Hematopoietic multipotent progenitor cell (in vitro differentiated cells): ENCODE data around the gene OR10V1. TPM values are rescaled to one million over a fixed set of nuclear protein-coding genes. Genes with fewer than 3 reads are reported as not detected.

Experiments used
- DNase-seq, 3 donors: peaks; one replicate each; pipeline ENCODE4 v3.0.0-alpha.2; 2011 to 2015; ENCODE audit warnings: low read depth in 2 of 3, low spot score in 2 of 3
- total RNA-seq: library from RNA; depleted of rRNA; stranded (reverse); fragments of >200 nt; gene quantifications from one replicate; pipeline ENCODE4 v1.2.3, GENCODE V29; 2012

The OR10V1 gene, protein sequence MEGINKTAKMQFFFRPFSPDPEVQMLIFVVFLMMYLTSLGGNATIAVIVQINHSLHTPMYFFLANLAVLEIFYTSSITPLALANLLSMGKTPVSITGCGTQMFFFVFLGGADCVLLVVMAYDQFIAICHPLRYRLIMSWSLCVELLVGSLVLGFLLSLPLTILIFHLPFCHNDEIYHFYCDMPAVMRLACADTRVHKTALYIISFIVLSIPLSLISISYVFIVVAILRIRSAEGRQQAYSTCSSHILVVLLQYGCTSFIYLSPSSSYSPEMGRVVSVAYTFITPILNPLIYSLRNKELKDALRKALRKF
- not detected for total RNA-seq

DNA sequence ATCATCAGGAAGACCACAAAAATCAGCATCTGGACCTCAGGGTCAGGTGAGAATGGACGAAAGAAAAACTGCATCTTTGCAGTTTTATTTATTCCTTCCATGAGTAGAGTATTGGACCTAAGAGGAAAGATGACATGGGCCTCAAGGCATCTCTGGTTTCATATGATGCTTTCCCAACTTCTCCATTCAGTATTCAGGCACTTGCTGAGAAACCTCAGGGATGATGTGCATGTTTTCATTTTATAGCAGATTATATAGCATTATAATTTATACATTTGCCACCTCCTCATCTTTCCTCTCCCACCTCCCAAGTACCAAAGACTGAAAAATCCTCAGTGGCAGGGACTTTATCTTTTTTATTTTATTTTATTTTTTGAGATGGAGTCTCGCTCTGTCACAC lies at the start of gene OR10V1:
Gene OR10V1 (minus strand): TSS at position 101 of the 400 bp plus-strand sequence. CDS start 0 bp downstream, at position 101.
- no peak for DNase-seq

DNA sequence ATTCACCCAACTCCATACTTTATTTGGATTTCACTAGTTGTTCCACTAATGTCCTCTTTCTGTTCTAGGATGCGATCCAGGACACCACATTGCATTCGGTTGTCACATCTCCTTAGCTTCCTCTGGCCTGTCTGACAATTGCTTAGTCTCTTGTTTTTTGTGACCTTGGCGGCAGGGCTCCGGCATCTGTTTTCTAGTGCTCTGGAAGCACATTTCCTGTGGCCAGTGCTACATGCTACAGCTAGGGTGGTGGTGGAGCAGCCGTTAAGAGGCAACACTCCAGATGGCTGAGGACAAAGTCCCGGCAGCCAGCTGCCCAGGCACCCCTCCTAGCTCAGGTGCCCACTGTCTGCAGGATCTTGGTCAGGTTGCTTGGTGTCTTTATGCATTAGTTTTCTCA lies 48.3 kb upstream of the OR10V1 start:
- no peak for DNase-seq

DNA sequence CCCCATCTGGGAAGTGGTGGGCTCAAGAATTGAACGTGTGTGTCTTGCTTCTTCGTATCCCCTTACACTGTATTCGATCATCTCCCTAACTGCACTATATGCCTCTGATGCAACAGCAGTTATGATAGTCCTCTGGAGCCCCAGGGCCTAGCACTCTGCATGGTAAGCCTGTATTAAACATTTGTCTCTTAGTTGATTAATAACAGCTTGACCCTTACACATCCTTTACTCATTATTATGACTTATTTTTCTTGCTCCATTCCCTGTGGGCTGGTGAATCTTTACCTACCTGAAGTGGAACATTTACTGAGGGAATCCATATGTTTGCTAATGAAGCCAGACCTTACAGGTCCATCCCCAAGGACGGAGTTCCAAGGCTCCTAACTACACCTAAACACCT lies 47.1 kb upstream of the OR10V1 start:
- DNase-seq, result no peak

DNA sequence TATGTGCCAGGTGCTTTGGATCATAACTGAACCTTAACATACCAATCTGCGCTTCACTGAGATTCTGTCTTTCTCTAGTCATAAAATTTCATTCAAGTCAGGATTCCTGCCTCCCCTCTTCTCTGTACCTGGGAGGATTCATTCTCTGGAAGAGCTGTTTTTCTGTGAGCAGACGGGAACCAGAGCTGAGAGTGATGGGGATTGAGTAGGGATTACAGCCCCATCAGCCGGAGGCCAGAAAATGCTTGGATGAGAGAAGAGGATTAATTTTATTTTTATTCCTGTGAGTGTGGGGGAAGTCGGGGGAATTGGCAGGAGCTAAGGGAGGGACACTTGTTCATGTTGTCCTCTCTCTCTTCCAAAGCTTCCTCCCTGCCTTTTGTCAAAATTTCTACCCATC lies 46.3 kb upstream of the OR10V1 start:
- DNase-seq, result no peak

DNA sequence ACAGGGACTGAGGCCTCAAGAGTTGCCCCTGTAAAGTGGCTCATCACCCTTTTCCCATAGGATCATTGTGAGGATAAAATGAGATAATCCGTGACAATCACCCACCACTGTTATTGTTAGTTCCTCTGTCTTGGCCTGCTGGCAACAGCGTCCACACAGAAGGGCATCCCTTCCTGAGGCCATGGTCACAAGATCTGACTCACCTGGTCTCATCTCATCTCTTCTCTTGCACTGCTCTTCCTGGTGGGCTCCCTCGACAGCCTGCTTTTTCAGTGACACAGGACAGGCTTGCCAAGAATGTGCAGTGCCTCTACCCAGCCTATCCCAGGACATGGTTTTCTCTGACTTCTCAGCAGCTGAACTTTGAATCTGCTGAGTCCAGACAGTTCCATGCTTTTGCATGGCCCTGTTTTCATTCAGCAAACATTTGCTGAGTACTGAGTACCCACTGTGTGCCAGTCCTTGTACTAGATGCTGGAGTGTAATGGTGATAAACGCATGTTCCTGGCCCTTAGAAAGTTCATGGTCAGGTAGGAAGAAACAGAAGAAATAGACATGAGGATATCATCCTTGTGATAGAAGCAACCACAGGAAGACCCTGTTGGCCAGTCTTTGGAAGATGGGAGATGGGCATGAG lies 44.9 kb upstream of the OR10V1 start:
- no peak for DNase-seq

DNA sequence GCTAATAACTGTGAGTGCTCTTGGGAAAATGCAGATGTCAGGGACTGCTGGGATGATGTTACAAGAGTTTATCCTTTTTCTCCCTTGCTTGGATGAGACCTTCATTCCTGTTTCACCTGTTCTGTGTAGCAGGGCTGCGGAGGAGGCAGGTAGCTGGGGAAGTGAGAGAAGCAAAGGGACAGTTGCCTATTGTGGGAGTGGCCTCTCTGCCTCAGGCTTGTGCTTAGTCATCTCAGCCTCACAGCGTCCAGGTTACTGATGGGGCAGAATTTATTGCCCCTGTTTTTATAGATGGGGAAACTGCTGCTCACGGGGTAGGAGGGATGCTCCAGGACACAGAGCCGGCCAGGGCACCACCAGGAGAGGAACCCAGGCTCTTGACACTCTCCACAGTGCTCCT lies 43.2 kb upstream of the OR10V1 start:
- peak in 1 of 3 donors; percentile 39 for DNase-seq

DNA sequence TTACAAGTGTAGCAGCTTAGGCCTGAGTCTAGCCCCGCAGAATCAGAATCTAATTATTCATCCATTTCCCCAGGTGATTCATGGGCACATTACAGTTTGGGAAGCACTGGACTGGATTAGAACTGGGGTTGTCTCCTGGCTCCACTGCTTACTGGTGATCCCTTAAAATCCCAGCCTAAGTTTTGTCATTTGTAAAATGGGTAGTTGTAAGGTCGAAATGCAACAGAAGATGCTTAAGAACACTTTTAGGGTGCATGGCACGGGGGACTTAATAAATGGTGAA lies 42.9 kb upstream of the OR10V1 start:
- DNase-seq, result no peak

DNA sequence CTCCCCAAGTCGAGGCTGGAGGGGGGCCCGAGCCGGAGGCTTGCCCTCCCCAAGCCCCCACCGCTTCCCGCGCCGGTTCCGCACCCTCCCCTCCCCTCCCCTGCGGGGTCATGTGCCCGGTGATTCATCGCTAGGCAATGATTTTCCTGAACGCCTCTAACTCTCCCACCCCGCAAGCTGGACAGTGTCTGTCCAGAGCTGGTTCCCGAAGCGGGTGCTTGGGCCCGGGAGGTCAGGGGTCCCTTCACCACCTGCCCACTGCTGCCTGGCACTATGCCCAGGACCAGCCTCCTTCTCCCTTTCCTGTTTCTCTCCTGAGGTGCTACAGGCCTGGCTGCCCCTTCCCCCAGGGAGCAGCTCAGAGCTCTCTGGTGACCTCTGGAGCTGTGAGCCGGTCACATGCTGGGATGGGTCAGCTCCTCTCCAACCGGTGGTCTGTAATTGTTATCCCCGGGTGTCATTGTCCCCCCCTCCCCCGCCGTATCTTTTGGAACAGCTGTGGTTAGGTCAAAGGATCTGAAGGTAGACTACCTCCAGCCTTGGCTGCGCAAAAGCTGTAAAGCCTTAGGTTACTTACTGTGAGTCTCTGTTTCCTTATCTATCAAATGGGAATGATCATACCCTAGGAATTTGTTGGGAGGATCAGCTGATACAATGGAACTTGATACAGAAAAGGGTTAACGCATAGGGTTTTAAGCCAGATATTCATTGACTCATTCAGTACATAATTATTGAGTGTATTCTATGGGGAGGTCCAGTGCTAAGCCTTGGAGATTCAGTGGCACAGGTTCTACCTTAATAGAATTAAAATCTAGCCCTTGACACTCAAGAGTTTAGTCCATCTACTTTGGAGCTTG lies 42.3 kb upstream of the OR10V1 start:
- DNase-seq, result peak in 2 of 3 donors; percentile 68 to 77

DNA sequence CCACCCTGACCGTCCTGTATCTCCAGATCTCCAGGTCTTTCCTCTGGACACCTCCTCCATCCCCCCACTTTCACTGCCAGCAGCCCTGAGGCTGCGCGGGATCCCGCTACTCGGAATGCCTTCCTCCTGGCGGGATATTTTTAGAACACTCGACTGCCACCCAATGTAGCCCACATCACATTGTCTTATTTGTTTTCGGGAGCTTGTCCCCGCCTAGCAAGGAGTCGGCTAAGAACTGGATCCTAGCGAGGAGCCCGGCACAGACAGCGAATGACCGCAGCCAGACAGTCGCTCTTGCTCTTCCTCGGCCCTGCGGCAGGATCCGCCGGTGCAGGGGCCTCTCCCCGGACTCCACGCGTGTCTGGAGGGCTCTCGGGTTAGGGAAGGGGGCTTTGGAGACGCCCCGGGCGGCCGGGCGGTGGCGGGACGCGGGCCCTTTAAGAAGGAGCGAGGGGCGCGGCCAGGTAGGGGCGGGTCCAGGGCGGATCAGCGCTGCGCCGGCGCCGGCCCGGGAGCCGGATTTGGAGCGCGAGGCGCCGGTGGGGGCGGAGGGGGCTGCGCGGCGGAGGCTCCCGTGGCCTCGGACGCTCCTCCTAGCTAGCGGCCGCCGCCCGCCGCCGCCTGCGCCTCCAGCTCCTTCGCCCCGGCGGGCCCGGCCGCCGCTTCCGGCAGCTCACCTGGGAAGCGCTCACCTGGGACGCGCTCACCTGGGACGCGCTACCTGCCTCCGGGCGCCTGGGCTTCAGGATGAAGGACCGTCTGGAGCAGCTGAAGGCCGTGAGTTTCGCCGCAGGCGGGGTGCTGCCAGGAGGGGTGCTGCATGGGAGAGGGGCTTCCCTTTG lies 41.4 kb upstream of the OR10V1 start, which contains the start of gene STX3:
Gene STX3 (plus strand): TSS at position 518 of the 842 bp plus-strand sequence. CDS start 230 bp downstream, at position 748.
- peak; percentile 41 to 78 (median 69) for DNase-seq

DNA sequence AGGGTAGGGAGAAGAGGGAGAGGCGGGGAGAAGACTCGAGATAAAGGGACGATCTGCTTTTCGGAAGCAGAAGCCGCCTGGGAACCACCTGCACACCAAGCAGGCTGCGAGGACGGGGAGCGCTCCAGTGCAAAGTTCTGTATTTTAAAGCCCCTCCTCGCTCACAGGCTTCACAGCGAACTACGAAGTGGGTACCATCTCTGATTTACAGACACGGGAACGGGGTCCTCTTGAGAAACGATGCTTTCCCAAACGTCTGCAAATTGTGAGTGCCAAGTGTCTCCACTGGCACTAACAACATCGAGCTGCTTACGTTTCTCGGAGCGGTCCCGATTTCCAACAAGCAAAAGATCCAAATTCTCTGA lies 40.8 kb upstream of the OR10V1 start:
- peak in 1 of 3 donors; percentile 42 for DNase-seq

DNA sequence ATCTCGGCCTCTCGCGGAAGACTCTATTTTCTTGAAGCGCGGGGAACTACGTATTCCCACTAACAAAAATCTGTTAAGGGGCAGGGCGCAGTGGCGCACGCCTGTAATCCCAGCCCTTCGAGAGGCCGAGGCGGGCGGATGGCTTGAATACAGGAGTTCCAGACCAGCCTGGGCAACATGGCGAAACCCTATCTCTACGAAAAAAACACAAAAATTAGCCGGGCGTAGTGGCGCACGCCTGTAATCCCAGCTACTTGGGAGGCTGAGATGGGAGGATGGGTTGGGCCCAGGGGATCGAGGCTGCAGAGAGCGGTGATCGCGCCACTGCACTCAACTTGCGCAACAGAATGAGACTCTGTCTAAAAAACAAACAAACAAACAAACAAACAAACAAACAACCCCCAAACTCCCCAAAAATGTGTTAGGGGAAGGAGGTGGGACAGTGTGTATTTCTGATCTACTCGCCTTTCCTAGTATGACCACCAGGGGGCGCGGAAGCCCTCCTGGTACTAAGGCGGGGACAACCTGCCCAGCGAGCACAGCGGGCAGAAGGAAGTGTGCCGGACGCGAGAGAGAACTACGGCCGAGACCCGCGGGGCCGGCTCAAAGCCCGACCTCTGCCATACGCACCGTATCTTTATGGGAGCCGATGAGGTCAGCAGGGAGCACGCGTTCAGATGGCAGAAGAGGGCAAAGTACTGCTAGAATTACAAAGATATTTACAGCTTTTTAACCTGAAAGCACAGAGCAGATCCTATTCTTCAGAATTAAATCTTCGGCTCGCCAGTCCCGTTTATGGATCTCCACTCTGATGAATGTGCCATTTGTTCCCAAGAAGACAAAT lies 40.2 kb upstream of the OR10V1 start:
- peak; percentile 74 to 83 (median 79) for DNase-seq

DNA sequence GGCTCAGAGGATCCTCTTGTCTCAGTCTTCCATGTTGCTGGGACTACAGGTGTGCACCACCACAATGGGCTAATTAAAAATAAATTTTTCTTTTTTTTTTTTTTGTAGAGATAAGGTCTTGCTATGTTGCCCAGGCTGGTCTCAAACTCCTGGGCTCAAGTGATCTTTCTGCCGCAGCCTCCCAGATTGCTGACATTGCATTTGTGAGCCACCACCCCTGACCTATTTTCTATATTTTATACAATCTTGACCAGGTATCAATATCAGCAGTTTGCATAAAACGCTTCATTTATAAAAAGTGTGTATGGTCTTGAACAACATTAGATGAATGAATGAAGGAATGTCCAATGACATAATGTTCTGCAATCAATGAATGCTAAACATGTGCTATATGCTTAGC lies 32.5 kb upstream of the OR10V1 start:
- DNase-seq, result no peak

DNA sequence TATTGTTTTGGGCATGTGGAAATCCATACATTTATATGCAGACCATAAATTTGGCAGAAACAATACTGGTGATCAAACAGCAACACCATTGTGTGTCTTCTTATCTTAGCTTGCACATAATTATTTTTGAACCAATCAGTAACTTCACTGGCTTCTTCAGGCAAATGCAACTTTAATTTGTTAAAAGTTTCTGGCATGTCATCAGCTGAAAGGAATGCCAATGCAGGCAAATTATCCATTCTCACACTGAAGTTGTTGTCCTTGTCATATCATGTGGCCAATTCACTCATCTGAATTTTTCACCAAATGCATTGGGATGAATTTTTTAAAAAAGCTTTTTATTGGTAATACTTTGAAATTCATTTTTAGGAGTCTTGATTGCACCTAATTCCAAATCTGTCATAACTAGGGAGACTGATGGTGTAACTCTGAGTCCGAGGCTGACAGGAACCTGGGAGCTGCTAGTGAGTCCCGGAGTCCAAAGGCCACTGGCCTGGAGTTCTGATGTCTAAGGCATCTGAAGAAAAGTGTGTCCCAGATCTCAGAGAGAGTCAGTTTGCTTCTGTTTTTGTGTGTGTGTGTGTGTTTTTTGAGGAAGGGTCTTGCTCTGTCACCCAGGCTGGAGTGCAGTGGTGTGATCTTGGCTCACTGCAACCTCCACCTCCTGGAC lies 17.4 kb upstream of the OR10V1 start:
- no peak for DNase-seq

DNA sequence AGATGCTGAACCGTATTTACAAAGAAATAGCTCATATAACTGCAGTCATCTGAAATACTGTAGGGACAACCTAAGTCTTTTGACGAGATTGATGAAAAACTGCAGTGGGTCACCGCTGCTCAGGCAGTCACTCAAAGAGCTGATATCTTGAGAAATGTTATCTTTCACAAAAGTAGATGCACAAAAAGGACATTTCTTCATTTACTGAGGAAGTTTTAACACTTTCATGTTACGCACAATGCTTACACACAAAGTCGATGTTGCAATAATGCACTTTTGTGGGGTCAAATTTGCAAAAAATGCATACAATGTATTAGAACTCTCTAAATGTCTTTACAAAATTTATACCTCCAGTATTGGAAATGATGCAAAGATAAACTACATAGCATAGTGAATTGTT lies 16.2 kb upstream of the OR10V1 start:
- DNase-seq, result no peak

DNA sequence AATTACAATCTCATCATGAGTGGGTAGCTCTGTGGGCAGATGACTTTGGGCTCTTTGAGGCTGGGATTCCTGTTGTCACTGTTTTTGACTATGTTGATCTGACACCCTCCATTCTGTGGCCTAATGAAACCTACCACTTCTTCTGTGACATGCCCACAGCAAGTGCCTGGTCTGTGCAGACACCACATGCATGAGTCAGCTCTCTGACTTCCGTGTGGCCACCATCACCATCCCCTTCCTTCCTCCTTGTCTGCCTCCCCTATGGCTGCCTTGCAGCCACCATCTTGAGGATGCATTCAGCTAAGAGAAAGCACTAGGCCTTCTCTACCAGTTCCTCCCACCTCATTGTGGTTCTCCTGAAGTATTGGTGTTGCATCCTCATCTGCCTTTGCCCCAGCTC lies 15.3 kb upstream of the OR10V1 start:
- peak in 1 of 3 donors; percentile 29 for DNase-seq

DNA sequence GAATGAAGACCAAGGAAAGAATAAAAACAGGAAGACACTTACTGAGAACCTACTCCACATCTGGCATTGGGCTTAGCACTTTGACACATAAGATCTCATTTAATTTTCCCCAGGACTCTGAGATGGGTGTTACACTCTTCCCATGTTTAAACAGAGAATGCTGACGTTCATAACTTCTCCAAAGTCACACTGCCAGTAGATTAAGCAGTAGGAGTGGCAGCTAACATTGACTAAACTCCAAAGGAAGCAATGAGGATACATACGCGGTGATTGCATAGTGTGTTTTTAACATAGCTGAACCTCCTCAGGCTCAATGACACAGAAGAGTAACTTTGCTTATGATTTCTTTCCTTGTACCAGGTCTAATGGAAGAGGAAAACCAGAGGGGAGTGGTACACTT lies 14.5 kb upstream of the OR10V1 start:
- DNase-seq, result no peak

DNA sequence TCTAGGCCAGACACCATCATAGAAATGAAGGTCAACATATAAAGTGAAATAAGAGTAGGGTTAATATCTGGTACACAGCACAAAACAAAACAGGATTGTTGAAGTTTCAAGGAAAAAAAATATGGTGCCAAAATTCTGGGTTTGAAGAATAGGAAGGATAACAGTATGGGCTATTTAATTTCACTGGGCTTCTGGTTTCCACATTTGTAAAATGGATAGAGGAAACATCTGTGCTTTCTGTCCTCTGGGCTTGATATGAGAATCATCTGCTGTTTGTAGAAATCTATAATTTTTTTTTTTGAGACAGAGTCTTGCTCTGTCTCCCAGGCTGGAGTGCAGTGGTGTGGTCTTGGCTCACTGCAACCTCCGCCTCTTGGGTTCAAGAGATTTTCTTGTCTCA lies 13.8 kb upstream of the OR10V1 start:
- peak in 1 of 3 donors; percentile 49 for DNase-seq

DNA sequence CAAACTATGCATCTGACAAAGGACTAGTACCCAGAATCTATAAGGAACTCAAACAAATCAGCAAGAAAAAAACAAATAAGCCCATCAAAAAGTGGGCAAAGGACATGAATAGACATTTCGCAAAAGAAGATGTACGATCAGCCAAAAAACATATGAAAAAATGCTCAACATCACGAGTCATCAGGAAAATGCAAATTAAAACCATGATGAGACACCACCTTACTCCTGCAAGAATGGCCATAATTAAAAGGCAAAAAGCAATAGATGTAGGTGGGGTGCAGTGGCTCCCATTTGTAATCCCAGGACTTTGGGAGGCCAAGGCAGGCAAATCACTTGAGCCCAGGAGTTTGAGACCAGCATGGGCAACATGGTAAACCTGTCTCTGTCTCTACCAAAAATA lies 10.4 kb upstream of the OR10V1 start:
- no peak for DNase-seq

DNA sequence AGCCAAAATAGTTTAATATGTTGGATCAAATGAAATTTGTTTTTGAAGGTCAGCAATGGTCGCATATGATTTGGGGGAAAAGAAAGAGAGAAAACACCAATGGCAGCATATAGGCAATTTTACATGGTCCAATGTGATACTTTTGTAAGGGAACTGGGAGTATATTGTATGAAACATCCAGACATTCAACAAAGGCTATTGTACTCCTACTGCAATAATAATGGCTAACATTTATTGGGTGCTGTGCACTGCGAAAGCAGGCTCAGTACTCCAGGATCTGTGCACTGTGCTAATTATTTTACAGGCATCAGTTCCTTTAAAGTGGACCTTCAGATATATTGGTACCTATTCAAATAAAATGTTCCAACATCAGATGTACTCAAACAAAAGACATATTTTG lies 5.9 kb upstream of the OR10V1 start:
- no peak for DNase-seq
